Adrenal gland (tissue), 5 donors: Measurements from ENCODE around the gene KCNJ6.

ENCODE experiments used
- POLR2A ChIP-seq, 2 donors: fragments of 450-650 bp; IDR thresholded peaks; one replicate each; pipeline ENCODE4 v1.6.1; 2017; ENCODE audit warnings: antibody characterized with exemption in 2 of 2, mild to moderate bottlenecking in 2 of 2, moderate library complexity in 1 of 2
- TF ChIP-seq, protein P1 (sequence below), 6 experiments: fragments of 450-650 bp in 4 of 6; fragments of 200-600 bp in 2 of 6; sonication (generic) in 1 of 6; IDR thresholded peaks; 1 replicate in 5 of 6; 2 replicates in 1 of 6; pipeline versions ENCODE4 v1.5.1 to v1.8.0; 2016 to 2021; ENCODE audit warnings: antibody characterized with exemption in 6 of 6, mild to moderate bottlenecking in 2 of 6, moderate library complexity in 1 of 6
- donor health status: DM: no; HTN: no; CAD: no.

DNA sequence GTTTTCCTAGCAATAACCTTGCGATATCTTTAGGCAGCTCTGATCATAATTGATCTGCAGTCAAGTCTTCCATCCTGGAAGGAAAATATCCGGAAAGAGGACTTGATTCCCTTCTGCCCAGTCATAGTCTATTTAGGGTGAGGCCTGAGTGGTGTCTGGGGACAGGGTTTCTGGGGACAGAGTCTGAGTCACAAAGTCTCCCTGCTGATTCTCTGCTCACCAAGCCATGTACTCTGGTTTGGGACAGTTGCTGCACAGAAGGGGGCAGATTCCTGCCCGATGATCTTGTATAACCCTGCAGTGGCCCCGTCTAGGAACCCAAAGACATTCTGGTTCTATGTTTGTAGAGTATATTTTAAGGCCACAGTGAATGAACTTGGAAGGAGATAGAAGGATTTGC, 178.8 kb downstream of the KCNJ6 start:
- TF ChIP-seq, protein P1, sequence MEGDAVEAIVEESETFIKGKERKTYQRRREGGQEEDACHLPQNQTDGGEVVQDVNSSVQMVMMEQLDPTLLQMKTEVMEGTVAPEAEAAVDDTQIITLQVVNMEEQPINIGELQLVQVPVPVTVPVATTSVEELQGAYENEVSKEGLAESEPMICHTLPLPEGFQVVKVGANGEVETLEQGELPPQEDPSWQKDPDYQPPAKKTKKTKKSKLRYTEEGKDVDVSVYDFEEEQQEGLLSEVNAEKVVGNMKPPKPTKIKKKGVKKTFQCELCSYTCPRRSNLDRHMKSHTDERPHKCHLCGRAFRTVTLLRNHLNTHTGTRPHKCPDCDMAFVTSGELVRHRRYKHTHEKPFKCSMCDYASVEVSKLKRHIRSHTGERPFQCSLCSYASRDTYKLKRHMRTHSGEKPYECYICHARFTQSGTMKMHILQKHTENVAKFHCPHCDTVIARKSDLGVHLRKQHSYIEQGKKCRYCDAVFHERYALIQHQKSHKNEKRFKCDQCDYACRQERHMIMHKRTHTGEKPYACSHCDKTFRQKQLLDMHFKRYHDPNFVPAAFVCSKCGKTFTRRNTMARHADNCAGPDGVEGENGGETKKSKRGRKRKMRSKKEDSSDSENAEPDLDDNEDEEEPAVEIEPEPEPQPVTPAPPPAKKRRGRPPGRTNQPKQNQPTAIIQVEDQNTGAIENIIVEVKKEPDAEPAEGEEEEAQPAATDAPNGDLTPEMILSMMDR (IDR thresholded peaks at IDR 0.05): no peak
- TF ChIP-seq POLR2A (IDR thresholded peaks at IDR 0.05): no peak
